ENCODE measurements around the gene ZNF729. TPM values are rescaled to one million over a fixed set of nuclear protein-coding genes. Genes with fewer than 3 reads are reported as not detected.

ZNF729 gene
- total and polyA plus RNA-seq, 10 of the 15 experiments (the other 5 are each of a cell fraction or from before 2014, with no cell fraction given), result not detected

GRCh38 chr19:22257381-22257780, 28.9 kb upstream of the ZNF729 start (continued):
- no peak for TF ChIP-seq CHD2 (IDR thresholded peaks at IDR 0.05; ENCODE audit: borderline replicate concordance, low read depth, low read length)

DNA sequence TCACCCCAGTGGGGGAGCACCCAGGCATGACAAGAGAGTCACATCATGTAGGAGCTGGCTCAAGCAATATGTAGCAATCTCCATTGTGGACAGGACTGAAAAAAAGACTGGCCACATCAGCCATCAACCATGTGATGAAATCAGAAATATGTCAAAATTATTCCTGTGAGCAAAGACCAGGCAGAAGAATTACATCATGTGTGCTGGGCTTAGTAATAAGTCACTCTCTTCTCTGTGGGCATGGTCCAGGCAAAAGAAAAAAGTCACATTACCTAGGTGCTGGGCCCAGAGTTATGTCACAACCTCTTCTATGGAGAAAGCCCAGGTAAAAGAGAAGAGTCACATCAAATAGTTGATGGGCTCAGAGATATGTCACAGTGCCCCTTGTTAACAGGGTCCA, 28.3 kb upstream of the ZNF729 start:
- Histone ChIP-seq H3K9ac (ENCODE audit: control insufficient read depth, insufficient read depth, low read length) (no peak overlapping the region), H2AFZ (ENCODE audit: control insufficient read depth, low read depth, low read length) (no peak overlapping the region), H3K4me2 (ENCODE audit: control insufficient read depth, insufficient read depth) (no peak overlapping the region), H3K9me3 (replicated peaks; ENCODE audit: control insufficient read depth, insufficient read depth, low read length) (no peaks in the 10 kb centered on the region; the same call in 2 of the 3 replicates), H3K36me3 (ENCODE audit: control insufficient read depth in 2 of 2, insufficient read depth in 2 of 2, low read length in 1 of 2) (no peaks in the 10 kb centered on the region), H3K4me1 (ENCODE audit: control insufficient read depth, insufficient read depth, low read length) (no peaks in the 10 kb centered on the region), H3K27me3 (replicated peaks in 1 of 2; ENCODE audit: control insufficient read depth in 2 of 2, insufficient read depth in 2 of 2, low read length in 1 of 2) (no peaks in the 10 kb centered on the region), H4K20me1 (ENCODE audit: control insufficient read depth, insufficient read depth) (no peaks in the 10 kb centered on the region), H3K27ac (ENCODE audit: control insufficient read depth, insufficient read depth) (no peak overlapping the region), H3K79me2 (ENCODE audit: control insufficient read depth, insufficient read depth, low read length) (no peaks in the 10 kb centered on the region), H3K4me3 (no peak overlapping the region)
- DNase-seq (ENCODE audit: low read depth, low spot score), result no peak
- intact Hi-C loops (cut with micrococcal nuclease; ENCODE audit: unreplicated experiment) (no loop called here), in situ Hi-C loops (cut with MboI) (no loop called here)
- RAD21 ChIA-PET (ENCODE audit: unreplicated experiment), result no interaction called here
- no peak for ATAC-seq
- BruUV-seq (replicated peaks), result no TSS peak
- no peak for FAIRE-seq
- no peak for TF ChIP-seq ATF7 (IDR thresholded peaks at IDR 0.05; ENCODE audit: low read depth)
- TF ChIP-seq PBX3 (IDR thresholded peaks at IDR 0.05; ENCODE audit: insufficient replicate concordance, low read depth, low read length), result no peak
- TF ChIP-seq, protein P1, sequence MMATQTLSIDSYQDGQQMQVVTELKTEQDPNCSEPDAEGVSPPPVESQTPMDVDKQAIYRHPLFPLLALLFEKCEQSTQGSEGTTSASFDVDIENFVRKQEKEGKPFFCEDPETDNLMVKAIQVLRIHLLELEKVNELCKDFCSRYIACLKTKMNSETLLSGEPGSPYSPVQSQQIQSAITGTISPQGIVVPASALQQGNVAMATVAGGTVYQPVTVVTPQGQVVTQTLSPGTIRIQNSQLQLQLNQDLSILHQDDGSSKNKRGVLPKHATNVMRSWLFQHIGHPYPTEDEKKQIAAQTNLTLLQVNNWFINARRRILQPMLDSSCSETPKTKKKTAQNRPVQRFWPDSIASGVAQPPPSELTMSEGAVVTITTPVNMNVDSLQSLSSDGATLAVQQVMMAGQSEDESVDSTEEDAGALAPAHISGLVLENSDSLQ (IDR thresholded peaks at IDR 0.05), result no peak
- TF ChIP-seq NFYA (IDR thresholded peaks at IDR 0.05; ENCODE audit: borderline replicate concordance, low read depth, low read length), result no peak
- no peak for TF ChIP-seq CREB1 (IDR thresholded peaks at IDR 0.05; ENCODE audit: low read depth)
- POLR2A ChIA-PET, result no interaction called here
- CTCF ChIA-PET, result no interaction called here
- SMC1A ChIA-PET (ENCODE audit: uncharacterized antibody, unreplicated experiment), result no interaction called here
